HCT116 (cell line): ENCODE measurements around the gene NCAPD2. TPM values are rescaled to one million over a fixed set of nuclear protein-coding genes. Genes with fewer than 3 reads are reported as not detected.

Experiments
- ATAC-seq: fragments of 200-7000 bp; cut with Tn5 transposase; 2 replicates; pipeline ENCODE4 v1.9.1; 2020; ENCODE audit warnings: mild to moderate bottlenecking, moderate library complexity
- BruUV-seq: library from RNA; stranded (reverse); fragments of 400-500 nt; replicated peaks from 2 replicates; lab custom pipeline; 2021; lab: Mats Ljungman, UMichigan
- CTCF ChIA-PET: fragments of 300-600 bp; sonication (Branson Sonifier 250); formaldehyde crosslinking; loops from one replicate; lab custom pipeline; 2021; ENCODE audit warnings: antibody characterized with exemption; lab: Charles Lee
- POLR2A ChIA-PET: fragments of 300-600, 350-600 bp; sonication (Branson Sonifier 250); formaldehyde crosslinking; loops from one replicate; lab custom pipeline; 2021; ENCODE audit warnings: antibody characterized with exemption; lab: Charles Lee
- RAD21 ChIA-PET, 2 experiments: fragments of 300-600 bp; sonication (Branson Sonifier 250); formaldehyde crosslinking; loops; one replicate each; lab custom pipeline; 2023; ENCODE audit warnings: low total read pairs in 2 of 2; ENCODE audit not compliant: uncharacterized antibody in 2 of 2, unreplicated experiment in 2 of 2, low non-redundant PET in 1 of 2; lab: Charles Lee
- DNase-seq: peaks from one replicate; pipeline ENCODE4 v3.0.0-alpha.2; 2010; ENCODE audit warnings: low read depth, low spot score
- H2AFZ ChIP-seq: fragments of 200-600 bp; shearing (Covaris generic), sonication (generic); 2 replicates; pipeline ENCODE4 v1.6.1; 2017; ENCODE audit warnings: low read depth, mixed run types, mixed read lengths, antibody characterized with exemption, low read length; ENCODE audit not compliant: poor library complexity, severe bottlenecking
- H3K27ac ChIP-seq: 2 replicates; pipeline ENCODE4 v1.5.1; 2012; ENCODE audit warnings: low read depth, low read length
- H3K27me3 ChIP-seq: fragments of 200-600 bp; sonication (generic); 2 replicates; pipeline ENCODE4 v1.6.1; 2016; ENCODE audit warnings: mixed run types, low read length, mixed read lengths; ENCODE audit not compliant: insufficient read depth
- H3K36me3 ChIP-seq, 2 experiments: fragments of 200-500 bp in 1 of 2; fragments of 200-600 bp in 1 of 2; sonication (Bioruptor generic) in 1 of 2; sonication (generic) in 1 of 2; 2 replicates each; pipeline versions ENCODE4 v1.5.1 to v1.6.1; 2014 to 2016; ENCODE audit warnings: low read length in 2 of 2, inconsistent platforms in 1 of 2, mixed read lengths in 1 of 2, mixed run types in 1 of 2; ENCODE audit not compliant: insufficient read depth in 2 of 2, control insufficient read depth in 1 of 2
- H3K4me1 ChIP-seq, 2 experiments: fragments of 200-600 bp in 1 of 2; sonication (generic) in 1 of 2; 2 replicates each; pipeline versions ENCODE4 v1.5.1 to v1.6.1; 2012 to 2017; ENCODE audit warnings: low read length in 2 of 2, inconsistent platforms in 1 of 2, mild to moderate bottlenecking in 1 of 2, mixed read lengths in 1 of 2, mixed run types in 1 of 2, moderate library complexity in 1 of 2; ENCODE audit not compliant: insufficient read depth in 2 of 2, control insufficient read depth in 1 of 2
- H3K4me2 ChIP-seq: fragments of 200-600 bp; sonication (generic); 2 replicates; pipeline ENCODE4 v1.6.1; 2017; ENCODE audit warnings: mixed run types, low read length, mixed read lengths
- H3K4me3 ChIP-seq, 2 experiments: fragments of 200-600 bp in 1 of 2; sonication (generic) in 1 of 2; replicated peaks in 1 of 2; 2 replicates each; pipeline ENCODE4 v1.5.1; 2011 to 2016; ENCODE audit warnings: low read length in 2 of 2, control low read depth in 1 of 2, low read depth in 1 of 2, mild to moderate bottlenecking in 1 of 2, mixed read lengths in 1 of 2, mixed run types in 1 of 2
- H3K79me2 ChIP-seq: fragments of 200-600 bp; sonication (generic); 2 replicates; pipeline ENCODE4 v1.6.1; 2017; ENCODE audit warnings: mild to moderate bottlenecking, mixed run types, low read length, moderate library complexity, mixed read lengths; ENCODE audit not compliant: insufficient read depth
- H3K9ac ChIP-seq: fragments of 200-600 bp; sonication (generic); 2 replicates; pipeline ENCODE4 v1.6.1; 2016; ENCODE audit warnings: low read length, mixed read lengths
- H3K9me2 ChIP-seq: fragments of 200-600 bp; sonication (generic), shearing (Covaris generic); 2 replicates; pipeline ENCODE4 v1.6.1; 2017; ENCODE audit warnings: mixed run types, mild to moderate bottlenecking, moderate library complexity; ENCODE audit not compliant: insufficient read depth
- H3K9me3 ChIP-seq, 2 experiments: fragments of 200-500 bp in 1 of 2; fragments of 200-600 bp in 1 of 2; sonication (Bioruptor generic) in 1 of 2; sonication (generic) in 1 of 2; 2 replicates each; pipeline ENCODE4 v1.6.1; 2014 to 2017; ENCODE audit warnings: low read length in 2 of 2, mixed read lengths in 2 of 2, inconsistent platforms in 1 of 2, low read depth in 1 of 2, mild to moderate bottlenecking in 1 of 2, mixed run types in 1 of 2, moderate library complexity in 1 of 2; ENCODE audit not compliant: control insufficient read depth in 1 of 2, insufficient read depth in 1 of 2
- H4K20me1 ChIP-seq: fragments of 200-600 bp; sonication (generic), shearing (Covaris generic); 2 replicates; pipeline ENCODE4 v1.6.1; 2017; ENCODE audit warnings: mixed run types, mild to moderate bottlenecking, moderate library complexity; ENCODE audit not compliant: insufficient read depth
- EGR1 ChIP-seq: IDR thresholded peaks from 2 replicates; pipeline ENCODE4 v1.6.1; 2012; ENCODE audit warnings: low read depth
- ELF1 ChIP-seq: IDR thresholded peaks from 2 replicates; pipeline ENCODE4 v1.6.1; 2012; ENCODE audit warnings: low read depth, borderline replicate concordance
- EZH2phosphoT487 ChIP-seq: fragments of 200-600 bp; IDR thresholded peaks from 2 replicates; pipeline ENCODE4 v1.6.1; 2018; ENCODE audit warnings: antibody characterized with exemption, borderline replicate concordance
- FOSL1 ChIP-seq: IDR thresholded peaks from 2 replicates; pipeline ENCODE4 v1.6.1; 2012; ENCODE audit warnings: low read depth
- POLR2A ChIP-seq: IDR thresholded peaks from 2 replicates; pipeline ENCODE4 v1.7.0; 2011; ENCODE audit warnings: borderline replicate concordance; ENCODE audit not compliant: insufficient read depth, insufficient read length; ENCODE audit errors: extremely low read depth
- POLR2AphosphoS5 ChIP-seq: IDR thresholded peaks from 2 replicates; pipeline ENCODE4 v1.6.1; 2011; ENCODE audit warnings: mild to moderate bottlenecking, low read depth, low read length, moderate library complexity
- SP1 ChIP-seq: IDR thresholded peaks from 2 replicates; pipeline ENCODE4 v1.6.1; 2012; ENCODE audit warnings: low read depth
- TCF7L2 ChIP-seq: IDR thresholded peaks from 2 replicates; pipeline ENCODE4 v1.7.0; 2011; ENCODE audit warnings: borderline replicate concordance, inconsistent platforms; ENCODE audit not compliant: insufficient read depth, insufficient read length; ENCODE audit errors: extremely low read depth
- YY1 ChIP-seq: IDR thresholded peaks from 2 replicates; pipeline ENCODE4 v1.6.1; 2011; ENCODE audit warnings: low read length, low read depth, moderate library complexity, mild to moderate bottlenecking; ENCODE audit not compliant: insufficient replicate concordance; ENCODE audit errors: extremely low read depth
- ZFX ChIP-seq: fragments of 450-650 bp; IDR thresholded peaks from 2 replicates; pipeline ENCODE4 v1.6.1; 2017
- ZNF274 ChIP-seq: fragments of 200-500 bp; sonication (Bioruptor generic); IDR thresholded peaks from 2 replicates; pipeline ENCODE4 v1.6.1; 2014; ENCODE audit warnings: mild to moderate bottlenecking, low read depth, low read length, inconsistent platforms
- intact Hi-C: fragments of 100-400 bp; cut with micrococcal nuclease; formaldehyde crosslinking; loops from 2 replicates; pipeline ENCODE4 v1.10.0; 2022
- total RNA-seq: library from RNA; stranded (reverse); gene quantifications from one replicate; pipeline ENCODE4 v1.2.1, GENCODE V29; 2021; ENCODE audit not compliant: unreplicated experiment
- TF ChIP-seq, protein P1 (sequence below): IDR thresholded peaks from 2 replicates; pipeline ENCODE4 v1.6.1; 2011; ENCODE audit warnings: mild to moderate bottlenecking, low read length, moderate library complexity; ENCODE audit not compliant: insufficient replicate concordance; ENCODE audit errors: extremely low read depth
- TF ChIP-seq, protein P2 (sequence below): IDR thresholded peaks from 2 replicates; pipeline ENCODE4 v1.6.1; 2012; ENCODE audit warnings: low read depth
- TF ChIP-seq, protein P3 (sequence below), 3 experiments: fragments of 200-600 bp in 1 of 3; sonication (generic) in 1 of 3; IDR thresholded peaks in 2 of 3; conservative IDR thresholded peaks in 1 of 3; 2 replicates each; pipeline ENCODE4 v1.5.1; 2012 to 2017; ENCODE audit warnings: low read depth in 2 of 3, low read length in 2 of 3, antibody characterized with exemption in 1 of 3, borderline replicate concordance in 1 of 3, control low read depth in 1 of 3, mild to moderate bottlenecking in 1 of 3, mixed read lengths in 1 of 3, mixed run types in 1 of 3, moderate library complexity in 1 of 3; ENCODE audit not compliant: insufficient read depth in 1 of 3

NCAPD2 gene
- total RNA-seq, 1 experiment from 2014 or later: 177 TPM

DNA sequence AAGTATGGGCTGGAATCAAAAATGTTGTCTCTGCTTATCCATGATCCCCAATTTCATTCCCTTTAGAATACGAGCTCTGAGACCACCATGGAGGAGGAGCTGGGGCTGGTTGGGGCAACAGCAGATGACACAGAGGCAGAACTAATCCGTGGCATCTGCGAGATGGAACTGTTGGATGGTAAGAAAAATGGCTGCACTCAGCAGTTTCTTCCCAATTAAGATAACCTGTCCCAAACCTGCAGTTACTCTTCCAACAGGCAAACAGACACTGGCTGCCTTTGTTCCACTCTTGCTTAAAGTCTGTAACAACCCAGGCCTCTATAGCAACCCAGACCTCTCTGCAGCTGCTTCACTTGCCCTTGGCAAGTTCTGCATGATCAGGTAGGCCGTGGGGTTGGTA lies 33.8 kb downstream of the NCAPD2 start (continued):
- TF ChIP-seq, protein P1, sequence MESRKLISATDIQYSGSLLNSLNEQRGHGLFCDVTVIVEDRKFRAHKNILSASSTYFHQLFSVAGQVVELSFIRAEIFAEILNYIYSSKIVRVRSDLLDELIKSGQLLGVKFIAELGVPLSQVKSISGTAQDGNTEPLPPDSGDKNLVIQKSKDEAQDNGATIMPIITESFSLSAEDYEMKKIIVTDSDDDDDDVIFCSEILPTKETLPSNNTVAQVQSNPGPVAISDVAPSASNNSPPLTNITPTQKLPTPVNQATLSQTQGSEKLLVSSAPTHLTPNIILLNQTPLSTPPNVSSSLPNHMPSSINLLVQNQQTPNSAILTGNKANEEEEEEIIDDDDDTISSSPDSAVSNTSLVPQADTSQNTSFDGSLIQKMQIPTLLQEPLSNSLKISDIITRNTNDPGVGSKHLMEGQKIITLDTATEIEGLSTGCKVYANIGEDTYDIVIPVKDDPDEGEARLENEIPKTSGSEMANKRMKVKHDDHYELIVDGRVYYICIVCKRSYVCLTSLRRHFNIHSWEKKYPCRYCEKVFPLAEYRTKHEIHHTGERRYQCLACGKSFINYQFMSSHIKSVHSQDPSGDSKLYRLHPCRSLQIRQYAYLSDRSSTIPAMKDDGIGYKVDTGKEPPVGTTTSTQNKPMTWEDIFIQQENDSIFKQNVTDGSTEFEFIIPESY: no peak
- TF ChIP-seq FOSL1 (no peak), POLR2AphosphoS5 (no peak), YY1 (no peak), EZH2phosphoT487 (no peak), ZFX (no peak), ELF1 (no peak), TCF7L2 (no peak)

DNA sequence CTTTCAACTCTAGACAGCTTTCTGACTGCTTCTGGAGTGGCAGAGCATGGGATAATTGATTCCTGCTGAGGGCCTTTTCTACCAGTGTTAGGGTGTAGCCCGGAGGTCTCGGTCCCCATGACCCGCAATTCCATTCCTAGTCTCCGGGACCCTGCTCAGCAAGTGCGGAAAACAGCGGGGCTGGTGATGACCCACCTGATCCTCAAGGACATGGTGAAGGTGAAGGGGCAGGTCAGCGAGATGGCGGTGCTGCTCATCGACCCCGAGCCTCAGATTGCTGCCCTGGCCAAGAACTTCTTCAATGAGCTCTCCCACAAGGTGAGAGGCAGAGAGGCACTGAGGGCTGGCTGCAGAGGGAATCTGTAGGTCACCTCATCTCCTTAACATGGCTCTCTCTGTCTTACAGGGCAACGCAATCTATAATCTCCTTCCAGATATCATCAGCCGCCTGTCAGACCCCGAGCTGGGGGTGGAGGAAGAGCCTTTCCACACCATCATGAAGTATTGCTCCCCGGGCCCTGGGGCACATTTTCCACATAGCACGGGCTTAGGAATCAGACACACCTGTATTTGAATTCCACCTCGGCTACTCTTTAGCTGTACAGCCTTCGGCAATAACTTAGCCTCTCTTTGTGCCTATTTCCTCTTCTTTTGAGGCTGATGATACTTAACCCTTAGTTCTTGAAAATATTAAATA lies 34.8 kb downstream of the NCAPD2 start:
- ChIA-PET RAD21 (no interaction called here), CTCF (interaction anchor here (0.8 to 1.2 kb wide), 2 partner anchors 9 to 11 kb away, joined by 3 to 5 read pairs; no protein-coding TSS in a partner anchor), POLR2A (interaction anchor here (1.9 kb wide), 1 partner anchor 9 kb away, joined by 6 read pairs; no protein-coding TSS in a partner anchor)
- ATAC-seq (no peak), DNase-seq (no peak)
- Histone ChIP-seq H4K20me1 (no peaks in the 10 kb centered on the region), H3K4me2 (no peak overlapping the region), H2AFZ (no peak overlapping the region), H3K27me3 (no peaks in the 10 kb centered on the region), H3K9ac (no peak overlapping the region), H3K9me3 (no peaks in the 10 kb centered on the region), H3K79me2 (peaks cover 17% of the 10 kb centered on the region; the same call in 1 of the 2 replicates), H3K36me3 (peaks cover 42 to 79% of the 10 kb centered on the region in 2 experiments; a peak in 3 of 4 replicates), H3K9me2 (no peaks in the 10 kb centered on the region), H3K4me1 (peaks cover 13 to 27% of the 10 kb centered on the region in 2 experiments), H3K4me3 (no peak overlapping the region), H3K27ac (no peak overlapping the region)
- intact Hi-C loops: no loop called here
- no TSS peak for BruUV-seq
- TF ChIP-seq POLR2AphosphoS5: no peak
- TF ChIP-seq YY1: no peak
- no peak for TF ChIP-seq POLR2A
- TF ChIP-seq EGR1: no peak
- TF ChIP-seq ZNF274: no peak
- TF ChIP-seq, protein P2, sequence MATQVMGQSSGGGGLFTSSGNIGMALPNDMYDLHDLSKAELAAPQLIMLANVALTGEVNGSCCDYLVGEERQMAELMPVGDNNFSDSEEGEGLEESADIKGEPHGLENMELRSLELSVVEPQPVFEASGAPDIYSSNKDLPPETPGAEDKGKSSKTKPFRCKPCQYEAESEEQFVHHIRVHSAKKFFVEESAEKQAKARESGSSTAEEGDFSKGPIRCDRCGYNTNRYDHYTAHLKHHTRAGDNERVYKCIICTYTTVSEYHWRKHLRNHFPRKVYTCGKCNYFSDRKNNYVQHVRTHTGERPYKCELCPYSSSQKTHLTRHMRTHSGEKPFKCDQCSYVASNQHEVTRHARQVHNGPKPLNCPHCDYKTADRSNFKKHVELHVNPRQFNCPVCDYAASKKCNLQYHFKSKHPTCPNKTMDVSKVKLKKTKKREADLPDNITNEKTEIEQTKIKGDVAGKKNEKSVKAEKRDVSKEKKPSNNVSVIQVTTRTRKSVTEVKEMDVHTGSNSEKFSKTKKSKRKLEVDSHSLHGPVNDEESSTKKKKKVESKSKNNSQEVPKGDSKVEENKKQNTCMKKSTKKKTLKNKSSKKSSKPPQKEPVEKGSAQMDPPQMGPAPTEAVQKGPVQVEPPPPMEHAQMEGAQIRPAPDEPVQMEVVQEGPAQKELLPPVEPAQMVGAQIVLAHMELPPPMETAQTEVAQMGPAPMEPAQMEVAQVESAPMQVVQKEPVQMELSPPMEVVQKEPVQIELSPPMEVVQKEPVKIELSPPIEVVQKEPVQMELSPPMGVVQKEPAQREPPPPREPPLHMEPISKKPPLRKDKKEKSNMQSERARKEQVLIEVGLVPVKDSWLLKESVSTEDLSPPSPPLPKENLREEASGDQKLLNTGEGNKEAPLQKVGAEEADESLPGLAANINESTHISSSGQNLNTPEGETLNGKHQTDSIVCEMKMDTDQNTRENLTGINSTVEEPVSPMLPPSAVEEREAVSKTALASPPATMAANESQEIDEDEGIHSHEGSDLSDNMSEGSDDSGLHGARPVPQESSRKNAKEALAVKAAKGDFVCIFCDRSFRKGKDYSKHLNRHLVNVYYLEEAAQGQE: no peak
- TF ChIP-seq SP1: no peak
- TF ChIP-seq, protein P3, sequence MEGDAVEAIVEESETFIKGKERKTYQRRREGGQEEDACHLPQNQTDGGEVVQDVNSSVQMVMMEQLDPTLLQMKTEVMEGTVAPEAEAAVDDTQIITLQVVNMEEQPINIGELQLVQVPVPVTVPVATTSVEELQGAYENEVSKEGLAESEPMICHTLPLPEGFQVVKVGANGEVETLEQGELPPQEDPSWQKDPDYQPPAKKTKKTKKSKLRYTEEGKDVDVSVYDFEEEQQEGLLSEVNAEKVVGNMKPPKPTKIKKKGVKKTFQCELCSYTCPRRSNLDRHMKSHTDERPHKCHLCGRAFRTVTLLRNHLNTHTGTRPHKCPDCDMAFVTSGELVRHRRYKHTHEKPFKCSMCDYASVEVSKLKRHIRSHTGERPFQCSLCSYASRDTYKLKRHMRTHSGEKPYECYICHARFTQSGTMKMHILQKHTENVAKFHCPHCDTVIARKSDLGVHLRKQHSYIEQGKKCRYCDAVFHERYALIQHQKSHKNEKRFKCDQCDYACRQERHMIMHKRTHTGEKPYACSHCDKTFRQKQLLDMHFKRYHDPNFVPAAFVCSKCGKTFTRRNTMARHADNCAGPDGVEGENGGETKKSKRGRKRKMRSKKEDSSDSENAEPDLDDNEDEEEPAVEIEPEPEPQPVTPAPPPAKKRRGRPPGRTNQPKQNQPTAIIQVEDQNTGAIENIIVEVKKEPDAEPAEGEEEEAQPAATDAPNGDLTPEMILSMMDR (IDR thresholded peaks at IDR 0.05 in 2 of 3, conservative IDR thresholded peaks at IDR 0.05 in 1 of 3; ENCODE audit: borderline replicate concordance in 1 of 3, insufficient read depth in 1 of 3, low read depth in 2 of 3, low read length in 2 of 3): no peak
